GM12878 (cell line): Measurements from ENCODE around the gene ENG. TPM values are rescaled to one million over a fixed set of nuclear protein-coding genes. Genes with fewer than 3 reads are reported as not detected.

Source experiments
- BCL11A ChIP-seq: IDR thresholded peaks from 2 replicates; pipeline ENCODE4 v1.6.1; 2011; ENCODE audit warnings: low read depth, low read length
- CEBPB ChIP-seq, 2 experiments: fragments of 150-350 bp in 1 of 2; IDR thresholded peaks; 2 replicates each; pipeline ENCODE4 v1.6.1; 2012 to 2014; ENCODE audit warnings: low read depth in 2 of 2, low read length in 2 of 2, borderline replicate concordance in 1 of 2, inconsistent platforms in 1 of 2
- EGR1 ChIP-seq, 2 experiments: IDR thresholded peaks; 1 replicate in 1 of 2; 2 replicates in 1 of 2; pipeline ENCODE4 v1.6.1; 2011 to 2012; ENCODE audit warnings: low read depth in 2 of 2, low read length in 2 of 2, borderline replicate concordance in 1 of 2, mild to moderate bottlenecking in 1 of 2, moderate library complexity in 1 of 2
- GABPA ChIP-seq: IDR thresholded peaks from 2 replicates; pipeline ENCODE4 v1.6.1; 2014; ENCODE audit warnings: antibody characterized with exemption, low read depth, mild to moderate bottlenecking, inconsistent platforms
- MEF2A ChIP-seq: IDR thresholded peaks from 2 replicates; pipeline ENCODE4 v1.6.1; 2011; ENCODE audit warnings: low read depth, mild to moderate bottlenecking, low read length, moderate library complexity; ENCODE audit not compliant: insufficient read depth
- MEF2B ChIP-seq: fragments of 450-650 bp; IDR thresholded peaks from 2 replicates; pipeline ENCODE4 v1.6.1; 2018; ENCODE audit warnings: mild to moderate bottlenecking, moderate library complexity; ENCODE audit not compliant: partially characterized antibody, poor library complexity, severe bottlenecking
- MTA2 ChIP-seq: fragments of 450-650 bp; IDR thresholded peaks from 2 replicates; pipeline ENCODE4 v1.6.1; 2016; ENCODE audit warnings: low read depth, mild to moderate bottlenecking, moderate library complexity
- MXI1 ChIP-seq: fragments of 150-350 bp; IDR thresholded peaks from 2 replicates; pipeline ENCODE4 v1.6.1; 2011; ENCODE audit warnings: low read depth, mild to moderate bottlenecking, inconsistent platforms, low read length, improper control_type of control experiment
- NR2F1 ChIP-seq: fragments of 450-650 bp; conservative IDR thresholded peaks from 2 replicates; pipeline ENCODE4 v1.6.1; 2017; ENCODE audit warnings: mild to moderate bottlenecking
- RB1 ChIP-seq: fragments of 450-650 bp; formaldehyde crosslinking; IDR thresholded peaks from 2 replicates; pipeline ENCODE4 v1.6.1; 2017; ENCODE audit warnings: mild to moderate bottlenecking, borderline replicate concordance
- SMC3 ChIP-seq: IDR thresholded peaks from 2 replicates; pipeline ENCODE4 v1.6.1; 2011; ENCODE audit warnings: low read length, improper control_type of control experiment, borderline replicate concordance
- SPI1 ChIP-seq: IDR thresholded peaks from 2 replicates; pipeline ENCODE4 v1.6.1; 2011; ENCODE audit warnings: low read depth, mild to moderate bottlenecking, low read length, moderate library complexity, borderline replicate concordance; ENCODE audit not compliant: insufficient read depth
- SREBF1 ChIP-seq: IDR thresholded peaks from 2 replicates; pipeline ENCODE4 v1.6.1; 2012; ENCODE audit warnings: mild to moderate bottlenecking, low read length
- SRF ChIP-seq, 2 experiments: IDR thresholded peaks; 2 replicates each; pipeline ENCODE4 v1.6.1; 2011; ENCODE audit warnings: low read depth in 2 of 2, low read length in 2 of 2, mild to moderate bottlenecking in 1 of 2, moderate library complexity in 1 of 2
- ZNF217 ChIP-seq: fragments of 450-650 bp; IDR thresholded peaks from 2 replicates; pipeline ENCODE4 v1.6.1; 2017; ENCODE audit warnings: antibody characterized with exemption, mild to moderate bottlenecking
- ZNF24 ChIP-seq: fragments of 450-650 bp; IDR thresholded peaks from 2 replicates; pipeline ENCODE4 v1.6.1; 2017; ENCODE audit warnings: antibody characterized with exemption, mild to moderate bottlenecking
- polyA plus RNA-seq, 11 experiments: library from polyadenylated mRNA; depleted of rRNA in 4 of 11; unstranded in 6 of 11; stranded (reverse) in 5 of 11; fragments of >200 nt; fragmentation: Nextera tagmentation in 4 of 11; fragmentation: Illumina TruSeq in 1 of 11; extraction: Ambion mirVana in 4 of 11; extraction: Trizol in 1 of 11; gene quantifications; 1 replicate in 1 of 11; 2 replicates in 10 of 11; pipeline versions ENCODE4 v1.2.1 to v1.2.3, GENCODE V29; 2011 to 2016; ENCODE audit warnings: inconsistent platforms in 2 of 11, missing spikeins in 2 of 11, low read depth in 1 of 11
- total RNA-seq, 4 experiments: library from RNA; depleted of rRNA in 3 of 4; stranded (reverse); fragments of >200 nt in 3 of 4; fragmentation: Illumina TruSeq in 1 of 4; extraction: Trizol in 1 of 4; gene quantifications; 2 replicates each; pipeline versions ENCODE4 v1.2.1 to v1.2.3, GENCODE V29; 2013 to 2021
- TF ChIP-seq, protein P1 (sequence below): fragments of 450-650 bp; IDR thresholded peaks from 2 replicates; pipeline ENCODE4 v1.6.1; 2016; ENCODE audit warnings: mild to moderate bottlenecking
- TF ChIP-seq, protein P2 (sequence below): fragments of 450-650 bp; IDR thresholded peaks from 2 replicates; pipeline ENCODE4 v1.6.1; 2016; ENCODE audit warnings: mild to moderate bottlenecking
- TF ChIP-seq, protein P3 (sequence below): fragments of 450-650 bp; IDR thresholded peaks from 2 replicates; pipeline ENCODE4 v1.6.1; 2017; ENCODE audit warnings: mild to moderate bottlenecking, moderate library complexity
- TF ChIP-seq, protein P4 (sequence below): fragments of 450-650 bp; conservative IDR thresholded peaks from 2 replicates; pipeline ENCODE4 v1.6.1; 2017; ENCODE audit warnings: mild to moderate bottlenecking, moderate library complexity

The ENG gene
- total and polyA plus RNA-seq, 10 of the 15 experiments (the other 5 are each of a cell fraction or from before 2014, with no cell fraction given), result 0.14 to 10.1 (median 2.0) TPM

DNA sequence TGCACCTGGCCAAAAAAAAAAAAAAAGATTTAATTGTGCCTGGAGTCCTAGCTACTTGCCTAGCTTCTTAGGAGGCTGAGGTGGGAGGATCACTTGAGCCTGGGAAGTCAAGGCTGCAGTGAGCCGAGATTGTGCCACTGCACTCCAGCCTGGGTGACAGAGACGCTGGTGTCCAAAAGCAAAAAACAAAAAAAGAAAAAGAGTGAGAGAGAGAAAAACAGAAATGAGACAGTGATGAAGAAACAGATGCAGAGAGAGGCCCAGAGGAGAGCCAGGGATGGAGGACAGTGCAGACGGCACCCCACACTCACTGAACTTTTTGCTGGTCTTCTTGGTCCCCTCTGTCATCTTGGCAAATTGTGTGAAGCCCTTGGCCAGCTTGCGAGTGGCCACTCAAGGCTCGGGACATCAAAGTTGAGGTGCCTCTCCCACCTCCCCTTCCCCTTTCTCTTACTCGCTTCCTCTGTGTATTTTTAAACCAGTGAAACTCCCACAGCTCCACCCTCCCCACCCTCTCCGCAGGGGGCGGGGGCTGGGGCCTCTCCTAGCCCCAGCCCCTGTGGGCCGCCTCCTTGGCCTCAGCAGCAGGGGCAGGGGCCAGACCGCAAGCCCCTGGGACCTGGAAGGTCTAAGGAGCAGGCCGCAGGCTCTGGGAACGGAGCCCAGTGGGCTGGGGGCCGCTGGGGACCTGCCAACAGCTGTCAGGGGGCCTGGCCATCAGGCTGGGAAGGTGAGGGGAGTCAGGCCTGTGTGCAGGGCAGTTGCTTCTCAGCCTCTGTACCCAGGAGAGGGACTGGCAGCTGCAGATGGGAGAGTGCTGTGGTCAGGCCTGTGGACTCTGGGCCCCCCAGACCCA, 76.0 kb downstream of the ENG start, which contains the start of gene SH2D3C (continued):
- TF ChIP-seq ZNF217 (no peak), GABPA (no peak), MEF2A (peak; percentile 63; the same call in 1 of the 2 replicates), MXI1 (no peak), CEBPB (IDR thresholded peaks at IDR 0.05; ENCODE audit: borderline replicate concordance in 1 of 2, low read depth in 2 of 2, low read length in 2 of 2) (no peak), RB1 (no peak), SPI1 (peak; percentile 90), BCL11A (peak; percentile 5; the same call in 1 of the 2 replicates), NR2F1 (peak; percentile 56), MTA2 (peak; percentile 25; the same call in 1 of the 2 replicates), MEF2B (peak; percentile 49), SREBF1 (no peak), SMC3 (peak; percentile 6; the same call in 1 of the 2 replicates), EGR1 (IDR thresholded peaks at IDR 0.05; ENCODE audit: borderline replicate concordance in 1 of 2, low read depth in 2 of 2, low read length in 2 of 2) (0 out of 3 replicates have a peak, but pooled peaks of 1 of the 2 experiments have one; percentile 20), SRF (IDR thresholded peaks at IDR 0.05; ENCODE audit: low read depth in 2 of 2, low read length in 2 of 2) (0 out of 4 replicates have a peak, but pooled peaks of 1 of the 2 experiments have one; percentile 16), ZNF24 (no peak)
- TF ChIP-seq, protein P1, sequence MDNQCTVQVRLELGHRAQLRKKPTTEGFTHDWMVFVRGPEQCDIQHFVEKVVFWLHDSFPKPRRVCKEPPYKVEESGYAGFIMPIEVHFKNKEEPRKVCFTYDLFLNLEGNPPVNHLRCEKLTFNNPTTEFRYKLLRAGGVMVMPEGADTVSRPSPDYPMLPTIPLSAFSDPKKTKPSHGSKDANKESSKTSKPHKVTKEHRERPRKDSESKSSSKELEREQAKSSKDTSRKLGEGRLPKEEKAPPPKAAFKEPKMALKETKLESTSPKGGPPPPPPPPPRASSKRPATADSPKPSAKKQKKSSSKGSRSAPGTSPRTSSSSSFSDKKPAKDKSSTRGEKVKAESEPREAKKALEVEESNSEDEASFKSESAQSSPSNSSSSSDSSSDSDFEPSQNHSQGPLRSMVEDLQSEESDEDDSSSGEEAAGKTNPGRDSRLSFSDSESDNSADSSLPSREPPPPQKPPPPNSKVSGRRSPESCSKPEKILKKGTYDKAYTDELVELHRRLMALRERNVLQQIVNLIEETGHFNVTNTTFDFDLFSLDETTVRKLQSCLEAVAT, result peak; percentile 61; the same call in 1 of the 2 replicates
- TF ChIP-seq, protein P2, sequence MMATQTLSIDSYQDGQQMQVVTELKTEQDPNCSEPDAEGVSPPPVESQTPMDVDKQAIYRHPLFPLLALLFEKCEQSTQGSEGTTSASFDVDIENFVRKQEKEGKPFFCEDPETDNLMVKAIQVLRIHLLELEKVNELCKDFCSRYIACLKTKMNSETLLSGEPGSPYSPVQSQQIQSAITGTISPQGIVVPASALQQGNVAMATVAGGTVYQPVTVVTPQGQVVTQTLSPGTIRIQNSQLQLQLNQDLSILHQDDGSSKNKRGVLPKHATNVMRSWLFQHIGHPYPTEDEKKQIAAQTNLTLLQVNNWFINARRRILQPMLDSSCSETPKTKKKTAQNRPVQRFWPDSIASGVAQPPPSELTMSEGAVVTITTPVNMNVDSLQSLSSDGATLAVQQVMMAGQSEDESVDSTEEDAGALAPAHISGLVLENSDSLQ, result no peak
- TF ChIP-seq, protein P3, sequence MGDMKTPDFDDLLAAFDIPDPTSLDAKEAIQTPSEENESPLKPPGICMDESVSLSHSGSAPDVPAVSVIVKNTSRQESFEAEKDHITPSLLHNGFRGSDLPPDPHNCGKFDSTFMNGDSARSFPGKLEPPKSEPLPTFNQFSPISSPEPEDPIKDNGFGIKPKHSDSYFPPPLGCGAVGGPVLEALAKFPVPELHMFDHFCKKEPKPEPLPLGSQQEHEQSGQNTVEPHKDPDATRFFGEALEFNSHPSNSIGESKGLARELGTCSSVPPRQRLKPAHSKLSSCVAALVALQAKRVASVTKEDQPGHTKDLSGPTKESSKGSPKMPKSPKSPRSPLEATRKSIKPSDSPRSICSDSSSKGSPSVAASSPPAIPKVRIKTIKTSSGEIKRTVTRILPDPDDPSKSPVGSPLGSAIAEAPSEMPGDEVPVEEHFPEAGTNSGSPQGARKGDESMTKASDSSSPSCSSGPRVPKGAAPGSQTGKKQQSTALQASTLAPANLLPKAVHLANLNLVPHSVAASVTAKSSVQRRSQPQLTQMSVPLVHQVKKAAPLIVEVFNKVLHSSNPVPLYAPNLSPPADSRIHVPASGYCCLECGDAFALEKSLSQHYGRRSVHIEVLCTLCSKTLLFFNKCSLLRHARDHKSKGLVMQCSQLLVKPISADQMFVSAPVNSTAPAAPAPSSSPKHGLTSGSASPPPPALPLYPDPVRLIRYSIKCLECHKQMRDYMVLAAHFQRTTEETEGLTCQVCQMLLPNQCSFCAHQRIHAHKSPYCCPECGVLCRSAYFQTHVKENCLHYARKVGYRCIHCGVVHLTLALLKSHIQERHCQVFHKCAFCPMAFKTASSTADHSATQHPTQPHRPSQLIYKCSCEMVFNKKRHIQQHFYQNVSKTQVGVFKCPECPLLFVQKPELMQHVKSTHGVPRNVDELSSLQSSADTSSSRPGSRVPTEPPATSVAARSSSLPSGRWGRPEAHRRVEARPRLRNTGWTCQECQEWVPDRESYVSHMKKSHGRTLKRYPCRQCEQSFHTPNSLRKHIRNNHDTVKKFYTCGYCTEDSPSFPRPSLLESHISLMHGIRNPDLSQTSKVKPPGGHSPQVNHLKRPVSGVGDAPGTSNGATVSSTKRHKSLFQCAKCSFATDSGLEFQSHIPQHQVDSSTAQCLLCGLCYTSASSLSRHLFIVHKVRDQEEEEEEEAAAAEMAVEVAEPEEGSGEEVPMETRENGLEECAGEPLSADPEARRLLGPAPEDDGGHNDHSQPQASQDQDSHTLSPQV, result no peak
- TF ChIP-seq, protein P4, sequence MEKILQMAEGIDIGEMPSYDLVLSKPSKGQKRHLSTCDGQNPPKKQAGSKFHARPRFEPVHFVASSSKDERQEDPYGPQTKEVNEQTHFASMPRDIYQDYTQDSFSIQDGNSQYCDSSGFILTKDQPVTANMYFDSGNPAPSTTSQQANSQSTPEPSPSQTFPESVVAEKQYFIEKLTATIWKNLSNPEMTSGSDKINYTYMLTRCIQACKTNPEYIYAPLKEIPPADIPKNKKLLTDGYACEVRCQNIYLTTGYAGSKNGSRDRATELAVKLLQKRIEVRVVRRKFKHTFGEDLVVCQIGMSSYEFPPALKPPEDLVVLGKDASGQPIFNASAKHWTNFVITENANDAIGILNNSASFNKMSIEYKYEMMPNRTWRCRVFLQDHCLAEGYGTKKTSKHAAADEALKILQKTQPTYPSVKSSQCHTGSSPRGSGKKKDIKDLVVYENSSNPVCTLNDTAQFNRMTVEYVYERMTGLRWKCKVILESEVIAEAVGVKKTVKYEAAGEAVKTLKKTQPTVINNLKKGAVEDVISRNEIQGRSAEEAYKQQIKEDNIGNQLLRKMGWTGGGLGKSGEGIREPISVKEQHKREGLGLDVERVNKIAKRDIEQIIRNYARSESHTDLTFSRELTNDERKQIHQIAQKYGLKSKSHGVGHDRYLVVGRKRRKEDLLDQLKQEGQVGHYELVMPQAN, result 0 out of 2 replicates have a peak, but pooled peaks have one; percentile 8
